NOMO-1 treated with dmso at 0.1 percent for 144 hours (cell line): ENCODE results near the gene ADGRV1.

ENCODE experiments used
- DNase-seq: peaks from one replicate; lab custom pipeline; 2025; ENCODE audit not compliant: unreplicated experiment; lab: John Stamatoyannopoulos, UW

The ADGRV1 gene

GRCh38 chr5:91145333-91145620 lies 586.7 kb downstream of the ADGRV1 start:
- peak; percentile 29 for DNase-seq

- peak; percentile 23 for DNase-seq
Measured at GRCh38 chr5:91146230-91146629, 587.6 kb downstream of the ADGRV1 start.

- DNase-seq, result no peak
Measured at GRCh38 chr5:91146905-91147600, 588.5 kb downstream of the ADGRV1 start.

GRCh38 chr5:91150234-91150633 lies 591.6 kb downstream of the ADGRV1 start:
- DNase-seq, result no peak

- no peak for DNase-seq
Measured at GRCh38 chr5:91150636-91151035, 592.0 kb downstream of the ADGRV1 start.

- no peak for DNase-seq
Measured at GRCh38 chr5:91151947-91152346, 593.4 kb downstream of the ADGRV1 start.

- DNase-seq, result no peak
Measured at GRCh38 chr5:91154338-91154737, 595.7 kb downstream of the ADGRV1 start.

GRCh38 chr5:91155274-91155673 lies 596.7 kb downstream of the ADGRV1 start:
- no peak for DNase-seq

GRCh38 chr5:91156242-91156641 lies 597.6 kb downstream of the ADGRV1 start:
- no peak for DNase-seq

GRCh38 chr5:91158011-91158410 lies 599.4 kb downstream of the ADGRV1 start:
- DNase-seq, result no peak

- DNase-seq, result no peak
Measured at GRCh38 chr5:91159647-91160046, 601.0 kb downstream of the ADGRV1 start.

- DNase-seq, result no peak
Measured at GRCh38 chr5:91160714-91161285, 602.2 kb downstream of the ADGRV1 start.

- DNase-seq, result peak; percentile 89
Measured at GRCh38 chr5:91162534-91163381, 604.2 kb downstream of the ADGRV1 start.

GRCh38 chr5:91164424-91164823 lies 605.8 kb downstream of the ADGRV1 start:
- DNase-seq, result no peak

- no peak for DNase-seq
Measured at GRCh38 chr5:91166059-91166807, 607.6 kb downstream of the ADGRV1 start.

GRCh38 chr5:91168859-91169258 lies 610.3 kb downstream of the ADGRV1 start:
- no peak for DNase-seq

- DNase-seq, result no peak
Measured at GRCh38 chr5:91170266-91170665, 611.7 kb downstream of the ADGRV1 start.

GRCh38 chr5:91171322-91171721 lies 612.7 kb downstream of the ADGRV1 start:
- no peak for DNase-seq

- no peak for DNase-seq
Measured at GRCh38 chr5:91174396-91174795, 615.8 kb downstream of the ADGRV1 start.

GRCh38 chr5:91175708-91176107 lies 617.1 kb downstream of the ADGRV1 start:
- no peak for DNase-seq

- DNase-seq, result no peak
Measured at GRCh38 chr5:91176288-91177016, 617.9 kb downstream of the ADGRV1 start.
